CD4-positive, CD25-positive, alpha-beta regulatory T cell (primary cell): ENCODE results near the gene PRRX2. TPM values are rescaled to one million over a fixed set of nuclear protein-coding genes. Genes with fewer than 3 reads are reported as not detected.

Experiments
- ATAC-seq, 2 donors: fragments of 150-1000 bp; cut with Tn5 transposase; one replicate each; pipeline ENCODE4 v1.10.0; 2021; ENCODE audit warnings: low read depth in 2 of 2, moderate number of reproducible peaks in 2 of 2, moderate library complexity in 1 of 2
- DNase-seq, 3 donors: peaks; one replicate each; pipeline versions ENCODE4 v3.0.0 to v3.0.0-alpha.2; 2012 to 2022; ENCODE audit warnings: mixed read lengths in 1 of 3
- H3K27ac ChIP-seq: one replicate; pipeline ENCODE4 v1.7.0; 2013; ENCODE audit warnings: mild to moderate bottlenecking, low read length; ENCODE audit not compliant: insufficient read depth, poor library complexity, severe bottlenecking
- H3K27me3 ChIP-seq: one replicate; pipeline ENCODE4 v1.7.0; 2013; ENCODE audit warnings: low read length; ENCODE audit not compliant: control insufficient read depth, insufficient read depth
- H3K36me3 ChIP-seq: one replicate; pipeline ENCODE4 v1.7.0; 2013; ENCODE audit warnings: mild to moderate bottlenecking, low read length, moderate library complexity; ENCODE audit not compliant: control insufficient read depth, insufficient read depth
- H3K4me1 ChIP-seq: 2 replicates; pipeline ENCODE4 v1.7.0; 2013; ENCODE audit warnings: mild to moderate bottlenecking, low read length; ENCODE audit not compliant: insufficient read depth, control insufficient read depth, poor library complexity, severe bottlenecking
- H3K4me3 ChIP-seq: one replicate; pipeline ENCODE4 v1.7.0; 2013; ENCODE audit warnings: low read depth, mild to moderate bottlenecking, low read length, moderate library complexity
- H3K9me3 ChIP-seq, 2 experiments: 1 replicate in 1 of 2; 2 replicates in 1 of 2; pipeline ENCODE4 v1.7.0; 2013; ENCODE audit warnings: low read length in 2 of 2, mild to moderate bottlenecking in 1 of 2, moderate library complexity in 1 of 2; ENCODE audit not compliant: control insufficient read depth in 2 of 2
- H3K27ac Mint-ChIP-seq, 3 donors: one replicate each; pipeline ENCODE4 v1.8.0; 2020 to 2022; ENCODE audit warnings: mild to moderate bottlenecking in 3 of 3, mixed read lengths in 3 of 3, moderate library complexity in 2 of 3
- H3K27me3 Mint-ChIP-seq: one replicate; pipeline ENCODE4 v1.8.0; 2022; ENCODE audit warnings: mild to moderate bottlenecking, mixed read lengths
- H3K36me3 Mint-ChIP-seq: one replicate; pipeline ENCODE4 v1.8.0; 2020; ENCODE audit warnings: mixed read lengths
- H3K4me1 Mint-ChIP-seq, 4 donors: one replicate each; pipeline ENCODE4 v1.8.0; 2020 to 2022; ENCODE audit warnings: mixed read lengths in 4 of 4, mild to moderate bottlenecking in 1 of 4
- H3K4me3 Mint-ChIP-seq, 4 donors: one replicate each; pipeline ENCODE4 v1.8.0; 2020 to 2022; ENCODE audit warnings: mild to moderate bottlenecking in 4 of 4, mixed read lengths in 4 of 4, moderate library complexity in 3 of 4
- H3K9me3 Mint-ChIP-seq, 7 donors: one replicate each; pipeline ENCODE4 v1.8.0; 2020 to 2022; ENCODE audit warnings: mixed read lengths in 7 of 7, mild to moderate bottlenecking in 3 of 7, moderate library complexity in 2 of 7
- polyA plus RNA-seq, 4 donors: library from polyadenylated mRNA; unstranded; fragments of 300-500 nt; fragmentation: Illumina TruSeq; gene quantifications; one replicate each; pipeline ENCODE4 v1.2.3, GENCODE V29; 2021
- total RNA-seq: library from RNA; stranded (reverse); gene quantifications from one replicate; pipeline ENCODE4 v1.2.3, GENCODE V29; 2022

Gene PRRX2
- total and polyA plus RNA-seq, 5 donors from 2014 or later: not detected

DNA sequence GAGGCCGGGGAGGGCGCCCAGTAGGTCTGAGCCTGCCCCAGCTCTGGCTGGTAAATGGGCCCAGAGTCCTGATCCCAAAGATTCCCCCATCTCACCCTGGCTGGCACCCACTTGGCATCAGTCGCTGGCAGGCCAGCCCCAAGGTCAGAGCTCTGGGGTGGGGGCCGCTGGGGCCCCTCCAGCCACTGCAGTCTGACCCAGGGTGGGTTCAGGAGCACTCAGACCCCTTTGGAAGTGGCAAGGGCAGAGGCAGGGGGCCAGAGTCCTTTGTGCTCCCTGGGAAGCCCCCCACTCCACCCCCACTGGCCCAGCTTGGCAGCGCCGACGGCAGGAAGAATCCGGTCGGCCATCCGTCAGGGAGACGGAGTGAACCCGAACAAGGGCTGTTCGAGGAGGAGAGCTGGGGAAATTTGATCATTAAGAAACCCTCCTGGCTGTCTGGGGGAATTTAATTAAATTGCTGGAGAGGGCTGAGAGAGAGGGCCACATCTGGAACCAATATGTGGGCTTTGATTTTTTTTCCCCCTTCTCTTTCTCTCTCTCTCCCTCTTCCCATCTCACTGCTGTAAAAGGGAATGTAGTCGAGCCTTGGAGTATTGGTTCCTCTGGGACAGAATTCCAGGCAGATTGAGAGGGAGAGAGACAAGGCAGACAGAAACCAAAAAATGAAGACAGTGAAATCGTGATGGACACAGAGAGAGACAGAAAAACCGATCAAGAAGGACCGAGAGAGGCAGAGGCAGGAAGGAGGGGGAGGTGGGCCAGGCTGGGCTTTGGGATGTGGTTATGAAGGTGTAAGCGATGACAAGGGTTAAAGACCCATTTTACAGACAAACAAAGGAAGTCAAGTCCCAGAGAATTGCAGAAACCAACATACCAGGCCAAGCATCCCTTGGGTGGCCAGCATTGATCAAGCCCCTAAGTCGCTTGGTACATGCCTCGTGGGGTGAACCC lies 15.4 kb upstream of the PRRX2 start:
- Mint-ChIP-seq H3K4me1 (peaks cover 0 to 2% (median 0%) of the 10 kb centered on the region in 4 donors), H3K27ac (peak overlapping the region in 1 of 3 donors; percentile 82), H3K36me3 (no peaks in the 10 kb centered on the region), H3K4me3 (no peak overlapping the region), H3K27me3 (peaks cover 9% of the 10 kb centered on the region), H3K9me3 (no peaks in the 10 kb centered on the region)
- no peak for ATAC-seq
- Histone ChIP-seq H3K36me3 (no peaks in the 10 kb centered on the region), H3K4me3 (no peak overlapping the region), H3K9me3 (no peaks in the 10 kb centered on the region), H3K27me3 (no peaks in the 10 kb centered on the region), H3K4me1 (no peaks in the 10 kb centered on the region), H3K27ac (no peak overlapping the region)
- DNase-seq: no peak

DNA sequence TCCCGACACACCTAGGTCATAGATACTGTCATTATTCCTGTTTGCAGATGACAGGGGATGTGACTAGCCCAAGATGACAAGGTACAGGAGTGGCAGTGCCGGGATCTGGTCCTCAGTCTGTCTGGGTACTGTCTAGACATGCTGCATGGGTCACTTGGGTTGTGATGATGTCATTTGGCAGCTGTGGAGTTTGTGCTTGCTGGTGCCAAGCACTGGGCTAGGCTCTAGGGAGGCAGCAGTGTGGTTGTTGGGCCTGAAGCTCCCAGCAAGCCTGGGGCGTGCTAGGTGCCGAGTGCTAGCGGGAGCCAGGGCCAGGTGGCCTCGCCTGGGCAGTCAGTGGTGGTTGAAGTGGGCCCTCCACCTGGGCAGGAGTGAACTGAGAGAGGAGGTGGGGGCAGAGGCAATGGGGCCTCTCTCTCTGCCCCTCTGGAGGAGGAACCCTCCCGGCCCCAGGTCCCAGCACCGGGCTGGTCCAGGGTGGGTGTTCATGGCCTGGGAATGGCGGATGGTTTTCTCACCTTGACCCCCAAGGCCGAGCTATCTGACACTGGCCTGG lies 14.7 kb upstream of the PRRX2 start:
- Histone ChIP-seq H3K4me3 (no peak overlapping the region), H3K36me3 (no peaks in the 10 kb centered on the region), H3K27me3 (no peaks in the 10 kb centered on the region), H3K4me1 (no peaks in the 10 kb centered on the region), H3K27ac (no peak overlapping the region), H3K9me3 (no peaks in the 10 kb centered on the region)
- H3K4me3 Mint-ChIP-seq: no peak overlapping the region
- no peaks in the 10 kb centered on the region for H3K9me3 Mint-ChIP-seq
- ATAC-seq (no peak), DNase-seq (no peak)
- peaks cover 0 to 2% (median 0%) of the 10 kb centered on the region in 4 donors for H3K4me1 Mint-ChIP-seq
- H3K27me3 Mint-ChIP-seq: peaks cover 9% of the 10 kb centered on the region
- no peaks in the 10 kb centered on the region for H3K36me3 Mint-ChIP-seq
- H3K27ac Mint-ChIP-seq: no peak overlapping the region

GRCh38 chr9:129653823-129654553 lies 11.5 kb upstream of the PRRX2 start:
- H3K27me3 Mint-ChIP-seq: peaks cover 12% of the 10 kb centered on the region
- Histone ChIP-seq H3K27ac (no peak overlapping the region), H3K9me3 (no peaks in the 10 kb centered on the region), H3K27me3 (no peaks in the 10 kb centered on the region), H3K4me1 (no peaks in the 10 kb centered on the region), H3K36me3 (no peaks in the 10 kb centered on the region), H3K4me3 (no peak overlapping the region)
- H3K36me3 Mint-ChIP-seq: no peaks in the 10 kb centered on the region
- H3K27ac Mint-ChIP-seq: no peak overlapping the region
- no peak for DNase-seq
- no peaks in the 10 kb centered on the region for H3K9me3 Mint-ChIP-seq
- H3K4me1 Mint-ChIP-seq: peaks cover 0 to 2% (median 0%) of the 10 kb centered on the region in 4 donors
- no peak for ATAC-seq
- no peak overlapping the region for H3K4me3 Mint-ChIP-seq

GRCh38 chr9:129654554-129655040 lies 10.8 kb upstream of the PRRX2 start:
- Mint-ChIP-seq H3K36me3 (no peaks in the 10 kb centered on the region), H3K9me3 (no peaks in the 10 kb centered on the region), H3K27me3 (peaks cover 12% of the 10 kb centered on the region), H3K4me1 (peaks cover 0 to 2% (median 0%) of the 10 kb centered on the region in 4 donors), H3K27ac (no peak overlapping the region), H3K4me3 (no peak overlapping the region)
- H3K27me3 ChIP-seq: no peaks in the 10 kb centered on the region
- H3K36me3 ChIP-seq: no peaks in the 10 kb centered on the region
- H3K4me3 ChIP-seq: no peak overlapping the region
- DNase-seq: no peak
- no peak overlapping the region for H3K27ac ChIP-seq
- H3K4me1 ChIP-seq: no peaks in the 10 kb centered on the region
- no peaks in the 10 kb centered on the region for H3K9me3 ChIP-seq
- ATAC-seq: no peak

DNA sequence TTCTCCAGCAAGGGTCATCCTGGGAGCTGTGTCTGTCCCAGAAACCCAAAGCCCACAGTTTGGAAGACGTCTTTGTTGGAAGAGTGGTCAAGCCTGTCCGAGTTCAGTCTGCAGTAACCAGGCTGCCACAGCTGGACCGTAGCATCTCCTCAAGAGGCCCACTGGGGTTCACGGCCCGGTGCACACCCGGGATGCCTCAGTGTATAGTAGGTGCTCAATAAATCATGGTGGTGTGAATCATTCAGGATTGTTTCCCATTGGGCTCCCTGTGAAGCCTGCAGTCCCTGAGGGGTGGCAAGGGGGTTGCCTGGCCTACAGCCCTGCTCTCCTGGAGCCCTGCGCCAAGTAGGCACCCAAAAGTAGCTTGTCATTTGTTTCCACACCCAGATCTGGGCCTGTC lies 10.3 kb upstream of the PRRX2 start:
- H3K27ac ChIP-seq: no peak overlapping the region
- Mint-ChIP-seq H3K36me3 (no peaks in the 10 kb centered on the region), H3K27me3 (peaks cover 11% of the 10 kb centered on the region), H3K9me3 (no peaks in the 10 kb centered on the region), H3K4me1 (peaks cover 0 to 1% (median 0%) of the 10 kb centered on the region in 4 donors), H3K27ac (no peak overlapping the region), H3K4me3 (no peak overlapping the region)
- H3K9me3 ChIP-seq: no peaks in the 10 kb centered on the region
- H3K4me1 ChIP-seq: no peaks in the 10 kb centered on the region
- DNase-seq: no peak
- ATAC-seq: no peak
- H3K27me3 ChIP-seq: no peaks in the 10 kb centered on the region
- no peak overlapping the region for H3K4me3 ChIP-seq
- no peaks in the 10 kb centered on the region for H3K36me3 ChIP-seq

- no peak for DNase-seq
- ATAC-seq: no peak
- Mint-ChIP-seq H3K9me3 (no peaks in the 10 kb centered on the region), H3K4me3 (no peak overlapping the region), H3K4me1 (no peaks in the 10 kb centered on the region), H3K36me3 (no peaks in the 10 kb centered on the region), H3K27me3 (peaks cover 8% of the 10 kb centered on the region), H3K27ac (no peak overlapping the region)
- H3K27ac ChIP-seq: no peak overlapping the region
- no peak overlapping the region for H3K4me3 ChIP-seq
- H3K36me3 ChIP-seq: no peaks in the 10 kb centered on the region
- H3K4me1 ChIP-seq: no peaks in the 10 kb centered on the region
- no peaks in the 10 kb centered on the region for H3K9me3 ChIP-seq
- no peaks in the 10 kb centered on the region for H3K27me3 ChIP-seq
These were observed 9.8 kb upstream of the PRRX2 start for GRCh38 chr9:129655696-129656095.

- Mint-ChIP-seq H3K4me3 (no peak overlapping the region), H3K27ac (no peak overlapping the region), H3K9me3 (no peaks in the 10 kb centered on the region), H3K36me3 (no peaks in the 10 kb centered on the region), H3K4me1 (no peaks in the 10 kb centered on the region), H3K27me3 (peaks cover 9% of the 10 kb centered on the region)
- Histone ChIP-seq H3K4me3 (no peak overlapping the region), H3K9me3 (no peaks in the 10 kb centered on the region), H3K27me3 (no peaks in the 10 kb centered on the region), H3K4me1 (no peaks in the 10 kb centered on the region), H3K36me3 (no peaks in the 10 kb centered on the region), H3K27ac (no peak overlapping the region)
- DNase-seq (no peak), ATAC-seq (no peak)
These were observed 8.6 kb upstream of the PRRX2 start for GRCh38 chr9:129656795-129657390.
